Fibroblast of lung (primary cell): ENCODE data around the gene PTPN2. TPM values are rescaled to one million over a fixed set of nuclear protein-coding genes. Genes with fewer than 3 reads are reported as not detected.
"Not testable (repeated sequence)": the region's sequence is repeated elsewhere in the genome, so short reads cannot be mapped to it uniquely, and the experiment has no call there.

Experiments
- DNase-seq, 2 donors: peaks; one replicate each; pipeline versions ENCODE4 v3.0.0 to v3.0.0-alpha.2; 2010; ENCODE audit warnings: low read depth in 2 of 2
- H2AFZ ChIP-seq: 2 replicates; pipeline ENCODE4 v1.5.1; 2012; ENCODE audit warnings: low read length, control low read depth, inconsistent platforms
- H3K27ac ChIP-seq: 2 replicates; pipeline ENCODE4 v1.5.1; 2011; ENCODE audit warnings: low read length, control low read depth; ENCODE audit not compliant: insufficient read depth
- H3K27me3 ChIP-seq: 2 replicates; pipeline ENCODE4 v1.5.1; 2011; ENCODE audit warnings: mild to moderate bottlenecking, low read length; ENCODE audit not compliant: control insufficient read depth, insufficient read depth
- H3K36me3 ChIP-seq: 2 replicates; pipeline ENCODE4 v1.5.1; 2011; ENCODE audit warnings: low read length; ENCODE audit not compliant: control insufficient read depth, insufficient read depth
- H3K4me1 ChIP-seq: 2 replicates; pipeline ENCODE4 v1.5.1; 2011; ENCODE audit warnings: low read length; ENCODE audit not compliant: control insufficient read depth, insufficient read depth; ENCODE audit errors: extremely low read depth
- H3K4me2 ChIP-seq: 2 replicates; pipeline ENCODE4 v1.5.1; 2011; ENCODE audit warnings: low read length, control low read depth; ENCODE audit not compliant: insufficient read depth; ENCODE audit errors: extremely low read depth
- H3K4me3 ChIP-seq, 4 experiments: fragments of 200-600 bp in 1 of 4; sonication (generic) in 1 of 4; replicated peaks in 1 of 4; 2 replicates each; pipeline ENCODE4 v1.5.1; 2011 to 2016; ENCODE audit warnings: low read length in 4 of 4, low read depth in 3 of 4, mild to moderate bottlenecking in 3 of 4, control low read depth in 2 of 4, inconsistent platforms in 1 of 4, mixed read lengths in 1 of 4; ENCODE audit not compliant: insufficient read depth in 1 of 4; ENCODE audit errors: control extremely low read depth in 1 of 4
- H3K79me2 ChIP-seq: 2 replicates; pipeline ENCODE4 v1.5.1; 2012; ENCODE audit warnings: mild to moderate bottlenecking, low read length, inconsistent platforms; ENCODE audit not compliant: control insufficient read depth, insufficient read depth
- H3K9ac ChIP-seq: 2 replicates; pipeline ENCODE4 v1.5.1; 2011; ENCODE audit warnings: mild to moderate bottlenecking, low read length, control low read depth; ENCODE audit not compliant: insufficient read depth
- H3K9me3 ChIP-seq: 2 replicates; pipeline ENCODE4 v1.5.1; 2012; ENCODE audit warnings: low read depth, low read length; ENCODE audit not compliant: control insufficient read depth, insufficient read depth
- H4K20me1 ChIP-seq: 2 replicates; pipeline ENCODE4 v1.5.1; 2011; ENCODE audit warnings: low read length; ENCODE audit not compliant: control insufficient read depth, insufficient read depth; ENCODE audit errors: extremely low read depth
- CTCF ChIP-seq, 2 donors: IDR thresholded peaks in 1 of 2; conservative IDR thresholded peaks in 1 of 2; 1 replicate in 1 of 2; 2 replicates in 1 of 2; pipeline ENCODE4 v1.5.1; 2011 to 2012; ENCODE audit warnings: low read length in 2 of 2, control low read depth in 1 of 2, inconsistent platforms in 1 of 2, low read depth in 1 of 2, mild to moderate bottlenecking in 1 of 2
- EZH2 ChIP-seq: IDR thresholded peaks from 2 replicates; pipeline ENCODE4 v1.5.1; 2012; ENCODE audit warnings: low read length, control low read depth, mild to moderate bottlenecking; ENCODE audit errors: missing control alignments
- polyA plus RNA-seq, 2 donors: library from polyadenylated mRNA; depleted of rRNA in 1 of 2; stranded (reverse) in 1 of 2; unstranded in 1 of 2; fragments of >200 nt; gene quantifications; 2 replicates each; pipeline ENCODE4 v1.2.1, GENCODE V29; 2011 to 2012; ENCODE audit warnings: missing spikeins in 1 of 2
- total RNA-seq: library from RNA; depleted of rRNA; stranded (reverse); fragments of >200 nt; gene quantifications from 2 replicates; pipeline ENCODE4 v1.2.1, GENCODE V29; 2014

The PTPN2 gene
- total and polyA plus RNA-seq, 2 donors (not counting 1 experiment from before 2014, with no cell fraction given), result 23.6 to 23.7 TPM

DNA sequence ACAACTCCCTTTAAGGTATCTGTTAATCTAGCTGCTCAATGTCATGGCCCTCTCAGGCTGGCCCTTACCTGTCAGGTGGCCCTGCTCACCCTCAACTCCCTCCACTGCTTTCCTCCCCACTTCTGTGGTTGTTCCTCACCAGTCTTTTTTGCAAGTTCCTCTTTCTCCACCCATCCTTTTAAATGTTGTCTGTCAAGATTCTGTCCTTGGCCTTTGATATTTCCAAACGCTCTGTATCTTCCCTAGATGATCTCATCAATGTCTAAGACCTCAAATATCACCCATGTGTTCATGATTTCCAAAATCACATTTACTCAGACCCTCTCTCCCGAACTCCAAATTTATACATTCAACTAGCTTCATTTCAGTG lies 3.5 kb downstream of the PTPN2 start:
- no peak for TF ChIP-seq CTCF (conservative IDR thresholded peaks at IDR 0.05 in 1 of 2, IDR thresholded peaks at IDR 0.05 in 1 of 2; ENCODE audit: low read depth in 1 of 2, low read length in 2 of 2)
- no peak for TF ChIP-seq EZH2
- DNase-seq, result no peak
- H4K20me1 ChIP-seq, result no peaks in the 10 kb centered on the region

DNA sequence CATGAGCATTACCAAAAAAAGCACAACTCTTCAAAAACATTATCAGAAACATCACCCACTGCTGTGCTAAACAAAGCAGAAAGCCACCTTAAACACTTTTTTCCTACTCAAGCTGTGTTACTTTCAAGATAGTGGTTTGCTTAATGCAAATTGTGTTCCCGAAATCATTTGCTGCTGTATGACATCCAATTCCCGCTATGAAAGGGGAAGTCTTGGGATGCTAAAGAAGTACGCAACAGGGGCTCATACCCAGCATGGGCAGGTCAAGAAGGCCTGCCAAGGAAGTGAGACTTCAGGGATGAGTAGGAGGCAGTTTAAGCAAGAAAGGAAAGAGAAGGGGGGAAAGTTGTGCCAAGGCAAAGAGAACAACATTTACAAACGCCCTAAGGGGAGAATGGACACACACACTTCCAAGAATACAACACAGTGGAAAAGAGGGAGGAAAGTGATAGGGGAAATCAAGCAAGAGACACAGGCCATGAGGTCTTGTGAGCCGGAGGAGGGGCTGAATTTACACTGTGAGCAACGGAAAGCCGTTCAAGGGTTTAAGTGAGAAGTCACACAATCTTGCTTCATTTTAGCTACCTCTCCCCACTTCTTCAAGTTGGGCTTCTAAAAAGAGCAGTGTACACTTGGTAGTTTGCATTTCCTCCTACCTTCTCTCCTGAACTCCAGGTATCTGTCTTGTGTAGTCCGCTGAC lies 4.0 kb downstream of the PTPN2 start:
- Histone ChIP-seq H3K9ac (no peak overlapping the region), H3K4me2 (no peak overlapping the region), H4K20me1 (no peaks in the 10 kb centered on the region), H2AFZ (no peak overlapping the region), H3K79me2 (peaks cover 57% of the 10 kb centered on the region), H3K4me1 (no peaks in the 10 kb centered on the region), H3K27me3 (no peaks in the 10 kb centered on the region), H3K4me3 (no peak overlapping the region), H3K9me3 (no peaks in the 10 kb centered on the region), H3K36me3 (no peaks in the 10 kb centered on the region), H3K27ac (no peak overlapping the region)
- DNase-seq, result no peak
- TF ChIP-seq CTCF (conservative IDR thresholded peaks at IDR 0.05 in 1 of 2, IDR thresholded peaks at IDR 0.05 in 1 of 2; ENCODE audit: low read depth in 1 of 2, low read length in 2 of 2) (no peak), EZH2 (no peak)

More for the DNA sequence above, 3.5 kb downstream of the PTPN2 start:
- Histone ChIP-seq H3K27me3 (no peaks in the 10 kb centered on the region), H3K9me3 (no peaks in the 10 kb centered on the region), H3K27ac (no peak overlapping the region), H3K79me2 (peaks cover 56% of the 10 kb centered on the region), H2AFZ (no peak overlapping the region), H3K4me1 (no peaks in the 10 kb centered on the region), H3K4me2 (no peak overlapping the region), H3K36me3 (no peaks in the 10 kb centered on the region), H3K4me3 (no peak overlapping the region), H3K9ac (no peak overlapping the region)

DNA sequence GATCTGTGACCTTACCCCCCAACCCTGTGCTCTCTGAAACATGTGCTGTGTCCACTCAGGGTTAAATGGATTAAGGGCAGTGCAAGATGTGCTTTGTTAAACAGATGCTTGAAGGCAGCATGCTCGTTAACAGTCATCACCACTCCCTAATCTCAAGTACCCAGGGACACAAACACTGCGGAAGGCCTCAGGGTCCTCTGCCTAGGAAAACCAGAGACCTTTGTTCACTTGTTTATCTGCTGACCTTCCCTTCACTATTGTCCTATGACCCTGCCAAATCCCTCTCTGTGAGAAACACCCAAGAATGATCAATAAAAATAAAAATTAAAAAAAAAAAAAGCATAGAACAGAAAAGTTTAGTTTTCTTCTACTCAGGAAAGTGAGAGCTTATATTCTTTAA lies 9.0 kb downstream of the PTPN2 start:
- not testable (repeated sequence) for H3K36me3 ChIP-seq, DNase-seq, H3K27me3 ChIP-seq, H3K27ac ChIP-seq, H3K4me3 ChIP-seq, H3K4me2 ChIP-seq, H3K9ac ChIP-seq, H2AFZ ChIP-seq, H3K4me1 ChIP-seq, H3K9me3 ChIP-seq, H4K20me1 ChIP-seq
- peaks cover 31% of the 10 kb centered on the region for H3K79me2 ChIP-seq

DNA sequence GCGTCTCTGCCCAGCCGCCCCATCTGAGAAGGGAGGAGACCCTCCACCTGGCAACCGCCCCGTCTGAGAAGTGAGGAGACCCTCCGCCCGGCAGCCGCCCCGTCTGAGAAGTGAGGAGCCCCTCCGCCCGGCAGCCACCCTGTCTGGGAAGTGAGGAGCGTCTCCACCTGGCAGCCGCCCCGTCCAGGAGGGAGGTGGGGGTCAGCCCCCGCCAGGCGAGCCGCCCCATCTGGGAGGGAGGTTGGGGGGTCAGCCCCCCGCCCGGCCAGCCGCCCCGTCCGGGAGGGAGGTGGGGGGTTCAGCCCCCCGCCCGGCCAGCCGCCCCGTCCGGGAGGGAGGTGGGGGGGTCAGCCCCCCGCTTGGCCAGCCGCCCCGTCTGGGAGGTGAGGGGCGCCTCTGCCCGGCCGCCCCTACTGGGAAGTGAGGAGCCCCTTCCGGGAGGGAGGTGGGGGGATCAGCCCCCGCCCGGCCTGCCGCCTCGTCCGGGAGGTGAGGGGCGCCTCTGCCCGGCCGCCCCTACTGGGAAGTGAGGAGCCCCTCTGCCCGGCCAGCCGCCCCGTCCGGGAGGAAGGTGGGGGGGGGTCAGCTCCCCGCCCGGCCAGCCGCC lies 10.0 kb downstream of the PTPN2 start:
- H3K79me2 ChIP-seq, result peaks cover 25% of the 10 kb centered on the region
- not testable (repeated sequence) for DNase-seq

More for the DNA sequence above, 10.0 kb downstream of the PTPN2 start:
- not testable (repeated sequence) for H3K27me3 ChIP-seq, H2AFZ ChIP-seq, H3K4me2 ChIP-seq, H3K4me3 ChIP-seq, H3K9me3 ChIP-seq, H3K4me1 ChIP-seq, H4K20me1 ChIP-seq, H3K27ac ChIP-seq, H3K36me3 ChIP-seq, H3K9ac ChIP-seq
